ENCODE results near the gene PRR30.

PRR30 gene

DNA sequence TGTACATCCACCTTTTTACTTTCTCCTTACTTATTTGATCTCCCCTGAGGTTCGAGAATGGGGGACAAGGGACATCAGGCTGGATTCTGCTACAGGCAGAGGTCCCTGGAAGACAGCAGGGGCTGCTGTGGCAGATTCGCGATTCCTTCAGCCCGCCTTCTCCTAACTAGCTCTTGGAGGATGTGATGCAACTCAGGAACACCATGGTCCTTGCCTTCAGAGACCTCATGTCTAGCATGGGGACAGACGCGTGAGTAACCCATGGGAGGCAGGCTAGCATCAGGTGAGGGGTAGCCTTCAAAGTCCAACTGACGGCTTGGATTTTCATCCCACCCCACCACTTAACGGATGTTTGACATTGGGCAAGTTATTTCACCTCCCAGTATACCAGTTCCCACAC lies 8.7 kb upstream of the PRR30 start:
- TF ChIP-seq FOXP2 (optimal IDR thresholded peaks at IDR 0.05; ENCODE audit: borderline replicate concordance, extremely low read depth, extremely low read length, insufficient read depth) (no peak), SIN3A (IDR thresholded peaks at IDR 0.05; ENCODE audit: borderline replicate concordance, insufficient read depth, low read length) (no peak), POLR2AphosphoS5 (IDR thresholded peaks at IDR 0.05; ENCODE audit: low read depth, low read length) (no peak), TAF1 (IDR thresholded peaks at IDR 0.05; ENCODE audit: borderline replicate concordance, insufficient read depth, low read length) (no peak)
- TF ChIP-seq, protein P1, sequence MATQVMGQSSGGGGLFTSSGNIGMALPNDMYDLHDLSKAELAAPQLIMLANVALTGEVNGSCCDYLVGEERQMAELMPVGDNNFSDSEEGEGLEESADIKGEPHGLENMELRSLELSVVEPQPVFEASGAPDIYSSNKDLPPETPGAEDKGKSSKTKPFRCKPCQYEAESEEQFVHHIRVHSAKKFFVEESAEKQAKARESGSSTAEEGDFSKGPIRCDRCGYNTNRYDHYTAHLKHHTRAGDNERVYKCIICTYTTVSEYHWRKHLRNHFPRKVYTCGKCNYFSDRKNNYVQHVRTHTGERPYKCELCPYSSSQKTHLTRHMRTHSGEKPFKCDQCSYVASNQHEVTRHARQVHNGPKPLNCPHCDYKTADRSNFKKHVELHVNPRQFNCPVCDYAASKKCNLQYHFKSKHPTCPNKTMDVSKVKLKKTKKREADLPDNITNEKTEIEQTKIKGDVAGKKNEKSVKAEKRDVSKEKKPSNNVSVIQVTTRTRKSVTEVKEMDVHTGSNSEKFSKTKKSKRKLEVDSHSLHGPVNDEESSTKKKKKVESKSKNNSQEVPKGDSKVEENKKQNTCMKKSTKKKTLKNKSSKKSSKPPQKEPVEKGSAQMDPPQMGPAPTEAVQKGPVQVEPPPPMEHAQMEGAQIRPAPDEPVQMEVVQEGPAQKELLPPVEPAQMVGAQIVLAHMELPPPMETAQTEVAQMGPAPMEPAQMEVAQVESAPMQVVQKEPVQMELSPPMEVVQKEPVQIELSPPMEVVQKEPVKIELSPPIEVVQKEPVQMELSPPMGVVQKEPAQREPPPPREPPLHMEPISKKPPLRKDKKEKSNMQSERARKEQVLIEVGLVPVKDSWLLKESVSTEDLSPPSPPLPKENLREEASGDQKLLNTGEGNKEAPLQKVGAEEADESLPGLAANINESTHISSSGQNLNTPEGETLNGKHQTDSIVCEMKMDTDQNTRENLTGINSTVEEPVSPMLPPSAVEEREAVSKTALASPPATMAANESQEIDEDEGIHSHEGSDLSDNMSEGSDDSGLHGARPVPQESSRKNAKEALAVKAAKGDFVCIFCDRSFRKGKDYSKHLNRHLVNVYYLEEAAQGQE (IDR thresholded peaks at IDR 0.05; ENCODE audit: insufficient read depth in 1 of 2, low read depth in 2 of 2, low read length in 2 of 2), result no peak

DNA sequence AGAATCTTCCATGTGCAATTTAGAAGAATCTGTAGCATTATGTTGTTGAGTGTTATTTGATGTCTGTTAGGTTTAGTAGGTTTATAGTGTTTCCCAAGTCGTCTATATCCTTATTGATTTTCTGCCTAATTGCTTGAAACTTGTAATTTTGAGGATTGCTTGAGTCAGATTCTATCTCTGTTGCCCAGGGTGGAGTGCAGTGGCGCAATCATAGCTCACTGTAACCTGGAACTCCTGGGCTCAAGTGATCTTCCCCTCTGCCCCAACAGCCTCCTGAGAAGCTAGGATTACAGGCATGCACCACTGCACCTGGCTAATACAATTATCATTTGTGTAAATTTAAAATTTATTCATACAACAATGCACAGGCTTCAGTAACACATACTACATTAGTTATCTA lies 6.5 kb upstream of the PRR30 start:
- TF ChIP-seq POLR2AphosphoS5 (IDR thresholded peaks at IDR 0.05; ENCODE audit: low read depth, low read length), result no peak
- TF ChIP-seq, protein P1 (IDR thresholded peaks at IDR 0.05; ENCODE audit: insufficient read depth in 1 of 2, low read depth in 2 of 2, low read length in 2 of 2), result no peak
- TF ChIP-seq SIN3A (IDR thresholded peaks at IDR 0.05; ENCODE audit: borderline replicate concordance, insufficient read depth, low read length), result no peak
- TF ChIP-seq TAF1 (IDR thresholded peaks at IDR 0.05; ENCODE audit: borderline replicate concordance, insufficient read depth, low read length), result no peak

DNA sequence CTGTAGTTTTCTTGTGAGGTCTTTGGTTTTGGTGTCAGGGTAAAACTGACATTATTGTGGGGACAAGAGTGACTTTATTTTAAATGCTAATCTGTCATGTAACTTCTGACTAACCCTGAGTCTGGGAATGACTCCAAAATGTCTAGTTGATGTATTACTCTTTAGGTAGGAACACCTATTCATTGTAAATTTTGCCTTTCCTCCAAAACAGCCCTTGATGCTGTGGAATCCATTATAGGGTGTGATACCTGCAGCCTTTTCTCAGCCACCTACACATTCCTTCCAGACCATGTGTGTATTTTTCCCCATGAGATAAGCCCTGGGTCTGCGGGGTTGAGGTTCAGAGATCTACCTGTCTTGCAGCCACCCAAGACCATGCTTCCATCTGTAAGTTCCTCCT lies 4.1 kb upstream of the PRR30 start:
- TF ChIP-seq, protein P1 (IDR thresholded peaks at IDR 0.05; ENCODE audit: insufficient read depth in 1 of 2, low read depth in 2 of 2, low read length in 2 of 2), result no peak
- no peak for TF ChIP-seq FOXP2 (optimal IDR thresholded peaks at IDR 0.05; ENCODE audit: borderline replicate concordance, extremely low read depth, extremely low read length, insufficient read depth)
- no peak for TF ChIP-seq POLR2AphosphoS5 (IDR thresholded peaks at IDR 0.05; ENCODE audit: low read depth, low read length)
- no peak for TF ChIP-seq TAF1 (IDR thresholded peaks at IDR 0.05; ENCODE audit: borderline replicate concordance, insufficient read depth, low read length)
- TF ChIP-seq SIN3A (IDR thresholded peaks at IDR 0.05; ENCODE audit: borderline replicate concordance, insufficient read depth, low read length), result no peak

DNA sequence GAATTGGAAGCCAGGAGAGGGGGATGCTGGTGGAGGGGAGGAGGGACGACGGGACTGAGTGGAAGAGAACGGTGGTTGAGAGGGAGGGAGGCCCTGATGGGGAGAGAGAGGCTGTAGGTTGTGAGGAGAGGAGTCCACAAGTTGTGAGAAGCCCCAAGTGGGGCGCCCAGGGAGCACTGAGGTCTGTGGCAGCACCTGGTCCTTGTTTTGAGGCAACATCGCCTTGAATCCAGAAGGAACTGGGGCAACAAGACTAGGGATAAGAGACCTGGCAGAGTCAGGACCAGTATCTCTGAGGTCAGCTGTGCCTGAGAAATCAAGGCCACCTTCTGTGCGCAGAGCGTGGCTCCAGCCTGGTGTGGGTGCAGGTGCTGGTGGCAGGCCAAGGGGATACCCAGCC lies 1.1 kb downstream of the PRR30 start:
- TF ChIP-seq FOXP2 (optimal IDR thresholded peaks at IDR 0.05; ENCODE audit: borderline replicate concordance, extremely low read depth, extremely low read length, insufficient read depth), result no peak
- TF ChIP-seq SIN3A (IDR thresholded peaks at IDR 0.05; ENCODE audit: borderline replicate concordance, insufficient read depth, low read length), result no peak
- no peak for TF ChIP-seq TAF1 (IDR thresholded peaks at IDR 0.05; ENCODE audit: borderline replicate concordance, insufficient read depth, low read length)
- no peak for TF ChIP-seq POLR2AphosphoS5 (IDR thresholded peaks at IDR 0.05; ENCODE audit: low read depth, low read length)
- TF ChIP-seq, protein P1 (IDR thresholded peaks at IDR 0.05; ENCODE audit: insufficient read depth in 1 of 2, low read depth in 2 of 2, low read length in 2 of 2), result no peak

DNA sequence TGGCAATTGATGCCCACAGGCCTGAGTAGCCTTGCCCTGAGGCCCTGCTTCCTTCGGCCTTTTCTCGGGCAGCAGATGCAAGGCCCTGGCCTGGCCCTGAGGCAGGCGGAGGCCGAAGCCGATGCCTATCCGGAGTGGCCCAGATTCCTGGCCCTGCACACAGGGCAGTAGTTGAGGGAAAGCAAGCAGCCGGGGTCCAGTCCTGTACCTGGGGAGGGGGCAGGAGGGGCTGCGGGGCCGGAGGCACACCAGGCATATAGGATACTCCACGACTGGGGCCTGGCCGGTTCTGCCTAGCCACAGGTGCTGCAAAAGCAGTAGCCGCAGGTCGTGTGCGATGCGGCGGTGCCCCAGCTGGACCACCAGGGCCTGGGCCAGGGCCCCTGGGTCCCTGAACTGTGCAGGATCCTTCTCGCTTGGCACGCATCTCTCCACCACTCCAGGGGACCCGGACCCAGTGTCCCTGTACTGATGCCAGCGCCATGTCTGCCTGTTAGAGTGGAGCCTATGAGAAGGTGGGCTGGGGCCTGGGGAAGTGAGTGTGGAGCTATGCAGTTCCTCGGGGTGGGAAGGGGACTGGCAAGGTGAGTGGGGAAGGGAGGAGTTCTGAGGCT lies 1.8 kb downstream of the PRR30 start:
- TF ChIP-seq TAF1 (IDR thresholded peaks at IDR 0.05; ENCODE audit: borderline replicate concordance, insufficient read depth, low read length) (no peak), POLR2AphosphoS5 (IDR thresholded peaks at IDR 0.05; ENCODE audit: low read depth, low read length) (no peak), FOXP2 (optimal IDR thresholded peaks at IDR 0.05; ENCODE audit: borderline replicate concordance, extremely low read depth, extremely low read length, insufficient read depth) (no peak), SIN3A (IDR thresholded peaks at IDR 0.05; ENCODE audit: borderline replicate concordance, insufficient read depth, low read length) (no peak)
- TF ChIP-seq, protein P1 (IDR thresholded peaks at IDR 0.05; ENCODE audit: insufficient read depth in 1 of 2, low read depth in 2 of 2, low read length in 2 of 2), result no peak

Data from PFSK-1 (cell line).